ENCODE data around the gene PTPRN2. TPM values are rescaled to one million over a fixed set of nuclear protein-coding genes. Genes with fewer than 3 reads are reported as not detected.

Gene PTPRN2
- total and polyA plus RNA-seq, 2 experiments from 2014 or later = 0.28 TPM; not detected in 1

DNA sequence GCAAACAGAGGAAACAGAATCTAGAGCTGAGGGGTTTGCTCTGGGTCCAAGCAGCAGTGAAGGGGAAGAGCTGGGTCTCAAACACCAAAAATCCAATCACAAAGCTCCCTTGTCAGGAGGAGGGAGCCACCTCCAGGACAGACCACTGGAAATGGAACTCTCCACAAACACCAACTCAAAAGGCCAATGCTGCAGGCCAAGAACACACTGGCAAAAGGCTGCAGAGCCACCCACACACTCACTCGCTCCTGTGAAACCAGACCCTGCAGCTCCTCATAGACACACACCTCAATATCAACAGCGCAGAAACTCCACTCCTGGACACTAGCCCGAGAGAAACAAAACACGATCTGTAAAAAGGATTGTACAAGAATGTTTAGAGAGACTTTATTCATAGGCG is 213.5 kb downstream of the PTPRN2 start:
- Histone ChIP-seq H3K4me3 (no peak overlapping the region), H3K4me1 (ENCODE audit: low read depth) (no peaks in the 10 kb centered on the region), H3K36me3 (no peaks in the 10 kb centered on the region), H3K27me3 (no peaks in the 10 kb centered on the region), H3K27ac (no peak overlapping the region), H3K9me3 (ENCODE audit: low read depth) (no peaks in the 10 kb centered on the region)
- no peak for DNase-seq (ENCODE audit: low read depth in 1 of 2, low spot score in 1 of 2)
- TF ChIP-seq, protein P1, sequence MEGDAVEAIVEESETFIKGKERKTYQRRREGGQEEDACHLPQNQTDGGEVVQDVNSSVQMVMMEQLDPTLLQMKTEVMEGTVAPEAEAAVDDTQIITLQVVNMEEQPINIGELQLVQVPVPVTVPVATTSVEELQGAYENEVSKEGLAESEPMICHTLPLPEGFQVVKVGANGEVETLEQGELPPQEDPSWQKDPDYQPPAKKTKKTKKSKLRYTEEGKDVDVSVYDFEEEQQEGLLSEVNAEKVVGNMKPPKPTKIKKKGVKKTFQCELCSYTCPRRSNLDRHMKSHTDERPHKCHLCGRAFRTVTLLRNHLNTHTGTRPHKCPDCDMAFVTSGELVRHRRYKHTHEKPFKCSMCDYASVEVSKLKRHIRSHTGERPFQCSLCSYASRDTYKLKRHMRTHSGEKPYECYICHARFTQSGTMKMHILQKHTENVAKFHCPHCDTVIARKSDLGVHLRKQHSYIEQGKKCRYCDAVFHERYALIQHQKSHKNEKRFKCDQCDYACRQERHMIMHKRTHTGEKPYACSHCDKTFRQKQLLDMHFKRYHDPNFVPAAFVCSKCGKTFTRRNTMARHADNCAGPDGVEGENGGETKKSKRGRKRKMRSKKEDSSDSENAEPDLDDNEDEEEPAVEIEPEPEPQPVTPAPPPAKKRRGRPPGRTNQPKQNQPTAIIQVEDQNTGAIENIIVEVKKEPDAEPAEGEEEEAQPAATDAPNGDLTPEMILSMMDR (IDR thresholded peaks at IDR 0.05; ENCODE audit: low read depth, low read length) = no peak

- DNase-seq (ENCODE audit: low read depth in 1 of 2, low spot score in 1 of 2) = no peak
- TF ChIP-seq, protein P1 (IDR thresholded peaks at IDR 0.05; ENCODE audit: low read depth, low read length) = no peak
- H3K27me3 ChIP-seq = no peaks in the 10 kb centered on the region
- no peak overlapping the region for H3K4me3 ChIP-seq
- no peaks in the 10 kb centered on the region for H3K4me1 ChIP-seq (ENCODE audit: low read depth)
- H3K36me3 ChIP-seq = no peaks in the 10 kb centered on the region
- no peak overlapping the region for H3K27ac ChIP-seq
- H3K9me3 ChIP-seq (ENCODE audit: low read depth) = no peaks in the 10 kb centered on the region
Measured at GRCh38 chr7:158373476-158374133, 214.0 kb downstream of the PTPRN2 start.

GRCh38 chr7:158372400-158373342 is 215.0 kb downstream of the PTPRN2 start:
- DNase-seq (ENCODE audit: low read depth in 1 of 2, low spot score in 1 of 2) = no peak
- Histone ChIP-seq H3K4me3 (no peak overlapping the region), H3K9me3 (ENCODE audit: low read depth) (no peaks in the 10 kb centered on the region), H3K4me1 (ENCODE audit: low read depth) (no peaks in the 10 kb centered on the region), H3K27me3 (no peaks in the 10 kb centered on the region), H3K36me3 (no peaks in the 10 kb centered on the region), H3K27ac (no peak overlapping the region)
- TF ChIP-seq, protein P1 (IDR thresholded peaks at IDR 0.05; ENCODE audit: low read depth, low read length) = no peak

DNA sequence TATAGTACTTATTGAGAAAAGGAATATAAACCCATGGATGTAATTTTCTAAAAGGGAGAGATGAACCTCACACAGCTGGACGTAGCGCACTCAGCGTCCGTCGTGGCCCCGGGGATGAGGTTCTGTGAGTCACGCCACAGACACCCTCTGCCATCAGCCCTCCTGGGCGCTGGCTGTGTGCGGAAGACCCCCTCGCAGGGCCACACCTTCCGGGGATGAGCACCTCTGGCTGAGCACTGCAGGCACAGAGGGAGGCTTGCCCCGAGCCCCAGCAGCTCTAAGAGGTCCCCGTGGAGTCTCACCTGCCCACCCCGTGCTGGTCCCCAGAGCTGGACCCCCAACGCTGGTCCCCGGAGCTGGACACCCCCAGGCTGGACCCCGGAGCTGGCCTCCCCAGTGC is 215.8 kb downstream of the PTPRN2 start:
- no peak for DNase-seq (ENCODE audit: low read depth in 1 of 2, low spot score in 1 of 2)

DNA sequence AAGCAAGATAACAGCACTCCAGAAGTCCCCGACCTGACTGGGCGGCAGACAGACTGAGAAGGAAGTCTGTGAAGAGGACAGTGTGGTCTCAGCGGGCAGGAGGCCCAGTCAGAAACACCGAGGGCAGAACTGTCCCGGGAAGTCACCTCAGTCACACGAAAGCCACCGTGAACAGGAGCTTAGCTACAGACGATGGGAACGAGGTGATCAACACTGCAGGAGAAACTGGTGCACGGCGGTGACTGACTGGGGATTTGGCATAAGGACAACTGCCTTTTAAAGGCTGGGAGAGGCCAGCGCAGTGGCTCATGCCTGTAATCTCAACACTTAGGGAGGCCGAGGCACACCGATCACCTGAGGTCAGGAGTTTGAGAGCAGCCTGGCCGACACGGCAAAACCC is 217.8 kb downstream of the PTPRN2 start:
- H3K36me3 ChIP-seq = no peaks in the 10 kb centered on the region
- no peaks in the 10 kb centered on the region for H3K4me1 ChIP-seq (ENCODE audit: low read depth)
- no peak overlapping the region for H3K4me3 ChIP-seq
- no peaks in the 10 kb centered on the region for H3K27me3 ChIP-seq
- no peak for DNase-seq (ENCODE audit: low read depth in 1 of 2, low spot score in 1 of 2)
- TF ChIP-seq, protein P1 (IDR thresholded peaks at IDR 0.05; ENCODE audit: low read depth, low read length) = no peak
- no peaks in the 10 kb centered on the region for H3K9me3 ChIP-seq (ENCODE audit: low read depth)
- H3K27ac ChIP-seq = no peak overlapping the region

More for the DNA sequence above, 215.8 kb downstream of the PTPRN2 start:
- no peak overlapping the region for H3K4me3 ChIP-seq
- no peak overlapping the region for H3K27ac ChIP-seq
- no peaks in the 10 kb centered on the region for H3K9me3 ChIP-seq (ENCODE audit: low read depth)
- no peaks in the 10 kb centered on the region for H3K27me3 ChIP-seq
- TF ChIP-seq, protein P1 (IDR thresholded peaks at IDR 0.05; ENCODE audit: low read depth, low read length) = no peak
- no peaks in the 10 kb centered on the region for H3K4me1 ChIP-seq (ENCODE audit: low read depth)
- H3K36me3 ChIP-seq = no peaks in the 10 kb centered on the region

All from cardiac muscle cell (in vitro differentiated cells and primary cell).